ENCODE data around the gene ARAP3.

- no peak for TF ChIP-seq POLR2A (IDR thresholded peaks at IDR 0.05)
- no peak for TF ChIP-seq CTCF (IDR thresholded peaks at IDR 0.05)
Measured at GRCh38 chr5:141715346-141715905, 33.4 kb upstream of the ARAP3 start.

All from body of pancreas (tissue), 4 donors.